Mononuclear cell (primary cell): ENCODE measurements around the gene CDH26. TPM values are rescaled to one million over a fixed set of nuclear protein-coding genes. Genes with fewer than 3 reads are reported as not detected.

Source experiments
- H3K27me3 ChIP-seq: 2 replicates; pipeline ENCODE4 v1.6.0; 2011; ENCODE audit warnings: low read length, control low read depth; ENCODE audit not compliant: insufficient read depth
- H3K4me1 ChIP-seq: 2 replicates; pipeline ENCODE4 v1.5.1; 2011; ENCODE audit warnings: mild to moderate bottlenecking, low read length, control low read depth; ENCODE audit not compliant: insufficient read depth
- H3K4me3 ChIP-seq: 2 replicates; pipeline ENCODE4 v1.5.1; 2011; ENCODE audit warnings: mild to moderate bottlenecking, low read length, moderate library complexity
- H3K9me3 ChIP-seq: 2 replicates; pipeline ENCODE4 v1.5.1; 2011; ENCODE audit warnings: low read depth, mild to moderate bottlenecking, control low read depth, low read length
- total RNA-seq: library from RNA; depleted of rRNA; stranded (reverse); fragments of >200 nt; gene quantifications from one replicate; pipeline ENCODE4 v1.2.3, GENCODE V29; 2012

CDH26 gene
- total RNA-seq, 1 donor: 0.73 TPM

- Histone ChIP-seq H3K4me3 (no peak overlapping the region), H3K4me1 (peaks cover 57% of the 10 kb centered on the region)
Measured at GRCh38 chr20:59937150-59937549, 21.1 kb upstream of the CDH26 start.

DNA sequence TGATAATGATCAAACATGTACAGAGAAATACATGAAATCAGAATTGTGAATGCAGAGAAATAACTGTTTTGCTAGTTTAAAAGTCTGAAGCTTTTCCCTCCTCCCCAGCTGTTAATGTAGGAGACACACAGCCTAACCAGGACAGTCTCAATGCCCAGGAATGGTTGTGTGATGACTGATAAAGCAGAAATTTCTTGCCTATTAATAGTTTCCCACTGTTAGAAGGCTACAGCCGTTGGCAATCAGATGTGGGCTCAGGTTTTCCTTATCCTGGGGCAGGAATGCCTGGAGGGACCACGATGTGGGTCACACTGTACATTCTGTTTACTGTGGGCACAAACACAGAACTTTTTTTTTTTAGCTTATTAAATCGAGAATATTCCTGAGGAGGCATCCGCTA lies 20.0 kb upstream of the CDH26 start:
- Histone ChIP-seq H3K27me3 (no peaks in the 10 kb centered on the region), H3K4me1 (peaks cover 59% of the 10 kb centered on the region), H3K4me3 (no peak overlapping the region), H3K9me3 (no peaks in the 10 kb centered on the region)

More at GRCh38 chr20:59937150-59937549, 21.1 kb upstream of the CDH26 start:
- Histone ChIP-seq H3K9me3 (no peaks in the 10 kb centered on the region), H3K27me3 (no peaks in the 10 kb centered on the region)

GRCh38 chr20:59938696-59939051 lies 19.5 kb upstream of the CDH26 start:
- Histone ChIP-seq H3K27me3 (no peaks in the 10 kb centered on the region), H3K4me1 (peaks cover 59% of the 10 kb centered on the region), H3K4me3 (no peak overlapping the region), H3K9me3 (no peaks in the 10 kb centered on the region)

- no peaks in the 10 kb centered on the region for H3K27me3 ChIP-seq
- peaks cover 54% of the 10 kb centered on the region for H3K4me1 ChIP-seq
- no peaks in the 10 kb centered on the region for H3K9me3 ChIP-seq
- H3K4me3 ChIP-seq: peak overlapping the region; percentile 84
Measured at GRCh38 chr20:59939052-59939878, 19.0 kb upstream of the CDH26 start.

DNA sequence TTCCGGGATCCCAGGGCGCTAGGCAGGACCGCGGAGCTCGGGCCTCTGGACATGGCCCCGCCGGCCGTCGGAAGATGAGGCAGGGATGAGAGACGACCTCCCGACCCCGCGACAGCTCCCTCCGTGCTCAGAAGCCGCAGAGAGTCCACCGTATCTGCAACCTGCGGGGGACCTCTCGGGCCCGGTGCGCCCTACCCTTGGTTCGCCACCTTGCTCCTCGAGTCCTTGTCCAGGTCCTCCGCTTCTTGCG lies 18.4 kb upstream of the CDH26 start:
- peak overlapping the region; percentile 84 for H3K4me3 ChIP-seq
- H3K4me1 ChIP-seq: peaks cover 52% of the 10 kb centered on the region
- no peaks in the 10 kb centered on the region for H3K9me3 ChIP-seq
- H3K27me3 ChIP-seq: no peaks in the 10 kb centered on the region

DNA sequence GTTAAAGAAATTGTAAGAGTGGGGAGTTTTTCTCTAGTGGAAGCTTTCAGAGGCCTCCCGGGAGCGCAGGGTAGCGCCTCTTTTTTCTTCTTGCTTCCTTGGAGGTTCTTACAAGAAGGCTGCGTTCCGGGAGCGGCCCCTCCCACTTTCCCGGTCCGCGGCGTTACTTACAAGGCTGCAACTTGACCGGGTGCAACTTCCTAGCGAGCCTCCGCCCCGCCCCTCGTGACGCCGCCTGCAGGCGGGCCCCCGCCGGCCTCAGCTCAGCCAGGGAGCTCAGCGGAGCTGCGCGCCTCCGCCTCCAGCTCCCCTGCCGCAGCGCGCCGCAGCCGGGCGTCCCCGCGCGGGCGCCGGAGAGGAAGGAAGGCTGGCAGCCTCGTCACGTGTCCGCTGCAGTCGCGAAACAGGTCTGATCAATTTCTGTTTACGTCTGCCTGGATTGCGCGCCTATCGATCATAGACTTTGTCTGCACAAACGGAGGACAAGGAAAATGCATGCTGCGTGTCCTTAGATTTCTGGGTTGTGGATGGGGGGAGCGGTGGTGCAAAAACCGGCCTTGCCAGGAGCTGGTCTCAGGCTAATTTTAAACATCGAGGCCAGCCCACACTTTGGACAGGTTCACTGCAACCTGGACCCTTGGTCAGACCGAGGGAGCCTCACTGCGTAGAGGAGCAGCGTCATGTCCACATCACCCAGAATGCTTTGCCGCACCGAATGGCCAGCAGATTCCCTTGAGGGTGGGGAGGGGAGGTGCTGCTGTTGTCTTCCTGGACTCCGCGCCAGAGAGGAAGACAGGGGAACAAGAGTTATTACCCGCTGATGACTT lies 17.9 kb upstream of the CDH26 start, which contains the start of the genes FAM217B and PPP1R3D:
FAM217B (plus strand) TSS at position 261 of the 827 bp plus-strand sequence. CDS start 3,555 bp downstream, outside the sequence.
PPP1R3D (minus strand) TSS at position 177 of the 827 bp plus-strand sequence. CDS start 374 bp downstream, outside the sequence.
- H3K27me3 ChIP-seq: no peaks in the 10 kb centered on the region
- peaks cover 52% of the 10 kb centered on the region for H3K4me1 ChIP-seq
- H3K9me3 ChIP-seq: no peaks in the 10 kb centered on the region
- peak within 1 kb of the TSS; percentile 84 for H3K4me3 ChIP-seq

GRCh38 chr20:59940956-59941294 lies 17.3 kb upstream of the CDH26 start:
- Histone ChIP-seq H3K4me1 (peaks cover 49% of the 10 kb centered on the region), H3K9me3 (no peaks in the 10 kb centered on the region), H3K4me3 (peak overlapping the region; percentile 84), H3K27me3 (no peaks in the 10 kb centered on the region)

DNA sequence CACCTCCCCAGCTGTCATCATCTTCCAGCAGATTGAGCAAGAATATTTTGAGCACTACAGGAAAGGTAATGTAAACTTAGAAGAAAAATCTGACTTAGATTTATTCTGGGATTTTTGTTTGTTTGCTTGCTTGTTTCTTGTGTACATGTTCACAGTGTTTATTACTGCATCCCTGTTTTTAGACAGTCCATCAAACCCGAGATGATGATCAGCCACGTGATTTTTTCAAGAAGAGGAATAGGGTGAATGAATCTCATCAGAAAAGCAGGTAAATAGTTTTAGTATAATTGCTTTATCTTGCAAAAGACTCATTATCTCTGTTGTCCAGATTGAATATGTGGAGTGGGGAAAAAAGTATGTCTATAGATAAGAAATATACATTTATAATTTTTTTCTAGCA lies 16.0 kb upstream of the CDH26 start:
- Histone ChIP-seq H3K27me3 (no peaks in the 10 kb centered on the region), H3K9me3 (no peaks in the 10 kb centered on the region)

DNA sequence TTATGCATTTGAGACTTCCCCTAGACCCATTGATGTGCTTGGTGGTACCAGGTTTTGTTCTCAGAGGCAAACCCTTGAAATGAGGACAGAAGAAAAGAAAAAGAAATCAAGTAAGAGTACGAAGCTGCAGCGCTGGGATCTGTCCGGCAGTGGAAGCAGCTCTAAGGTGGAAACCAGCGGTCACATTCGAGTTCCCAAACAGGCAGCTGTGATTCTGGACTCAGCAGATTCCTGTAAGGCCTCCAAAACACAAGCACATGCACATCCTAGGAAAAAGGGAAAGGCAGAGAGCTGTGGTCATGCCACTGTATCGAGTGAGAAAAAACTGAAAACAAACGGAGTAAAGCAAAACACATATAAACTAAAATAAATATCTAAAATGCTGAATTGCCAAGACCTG lies 13.5 kb upstream of the CDH26 start:
- Histone ChIP-seq H3K27me3 (no peaks in the 10 kb centered on the region), H3K4me3 (no peak overlapping the region), H3K9me3 (no peaks in the 10 kb centered on the region), H3K4me1 (peaks cover 22% of the 10 kb centered on the region)

More for the DNA sequence above, 16.0 kb upstream of the CDH26 start:
- Histone ChIP-seq H3K4me1 (peaks cover 39% of the 10 kb centered on the region), H3K4me3 (no peak overlapping the region)

GRCh38 chr20:59945175-59945574 lies 13.0 kb upstream of the CDH26 start:
- no peaks in the 10 kb centered on the region for H3K27me3 ChIP-seq
- H3K4me1 ChIP-seq: peaks cover 22% of the 10 kb centered on the region
- H3K9me3 ChIP-seq: no peaks in the 10 kb centered on the region
- no peak overlapping the region for H3K4me3 ChIP-seq

GRCh38 chr20:59945731-59946130 lies 12.5 kb upstream of the CDH26 start:
- no peaks in the 10 kb centered on the region for H3K27me3 ChIP-seq
- H3K4me1 ChIP-seq: peaks cover 22% of the 10 kb centered on the region
- H3K9me3 ChIP-seq: no peaks in the 10 kb centered on the region
- no peak overlapping the region for H3K4me3 ChIP-seq

DNA sequence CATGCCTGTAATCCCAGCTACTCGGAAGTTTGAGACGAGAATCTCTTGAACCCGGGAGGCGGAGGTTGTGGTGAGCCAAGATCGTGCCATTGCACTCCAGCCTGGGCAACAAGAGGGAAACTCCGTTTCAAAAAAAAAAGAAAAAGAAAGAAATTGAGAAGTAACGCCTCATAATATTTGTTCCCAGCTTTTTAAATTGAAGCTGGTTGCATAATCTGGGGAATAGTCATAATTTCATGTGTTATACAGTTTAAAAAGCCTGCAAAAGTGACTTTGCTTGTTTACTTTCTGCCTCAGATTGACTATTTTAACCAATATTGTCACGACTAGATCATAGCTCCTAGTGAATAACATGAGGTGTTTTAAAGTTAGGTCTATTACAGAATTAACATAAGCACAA lies 10.8 kb upstream of the CDH26 start:
- no peak overlapping the region for H3K4me3 ChIP-seq
- H3K27me3 ChIP-seq: no peaks in the 10 kb centered on the region
- H3K4me1 ChIP-seq: peaks cover 6% of the 10 kb centered on the region
- H3K9me3 ChIP-seq: no peaks in the 10 kb centered on the region

- H3K4me3 ChIP-seq: no peak overlapping the region
Measured at GRCh38 chr20:59948212-59948611, 10.0 kb upstream of the CDH26 start.

DNA sequence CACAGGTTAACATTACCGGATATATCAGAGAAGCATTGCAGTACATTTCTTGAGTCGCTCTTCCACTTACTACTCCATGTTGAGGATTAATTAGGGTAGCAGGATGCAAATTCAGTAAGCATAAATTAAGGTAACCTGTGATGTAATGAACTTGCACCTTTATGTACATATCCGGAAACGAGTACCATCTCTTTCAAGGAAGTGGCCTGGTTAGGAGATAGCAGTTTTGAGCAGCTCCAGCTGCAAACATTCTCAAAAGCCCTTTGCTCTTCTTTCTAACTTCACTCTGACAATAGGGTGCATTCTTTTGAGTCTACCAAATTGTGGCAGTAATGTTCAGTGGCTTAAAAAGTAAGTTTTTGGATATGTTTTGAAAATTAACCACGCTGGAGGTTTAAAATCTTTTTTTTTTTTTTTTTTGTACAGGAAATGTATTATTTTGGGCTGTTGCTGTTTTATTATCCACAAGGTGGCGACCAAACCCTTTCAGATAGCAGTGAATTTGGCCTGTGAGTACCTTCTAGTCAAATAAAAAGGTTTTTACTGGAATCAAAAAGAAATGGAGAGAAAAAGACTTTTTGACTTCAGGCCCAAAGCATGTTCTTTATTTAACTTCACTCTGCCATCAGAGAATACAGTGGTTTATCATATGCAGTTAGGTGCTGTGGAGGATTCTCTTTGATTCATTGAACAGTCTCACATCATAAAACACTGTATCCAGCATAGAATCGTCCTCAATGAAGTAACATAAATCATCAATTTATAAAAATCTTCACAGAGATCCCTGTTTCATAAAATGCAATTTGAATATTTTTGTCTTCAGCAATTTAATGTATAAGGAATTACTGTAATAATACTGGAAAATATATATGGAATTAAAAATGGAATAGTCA lies 9.1 kb upstream of the CDH26 start:
- Histone ChIP-seq H3K9me3 (no peaks in the 10 kb centered on the region), H3K27me3 (no peaks in the 10 kb centered on the region), H3K4me3 (no peak overlapping the region), H3K4me1 (peaks cover 6% of the 10 kb centered on the region)

More at GRCh38 chr20:59948212-59948611, 10.0 kb upstream of the CDH26 start:
- Histone ChIP-seq H3K4me1 (peaks cover 6% of the 10 kb centered on the region), H3K9me3 (no peaks in the 10 kb centered on the region), H3K27me3 (no peaks in the 10 kb centered on the region)

- Histone ChIP-seq H3K27me3 (no peaks in the 10 kb centered on the region), H3K4me1 (peaks cover 6% of the 10 kb centered on the region), H3K4me3 (no peak overlapping the region), H3K9me3 (no peaks in the 10 kb centered on the region)
Measured at GRCh38 chr20:59949911-59950310, 8.3 kb upstream of the CDH26 start.
